Ascending aorta (tissue), 2 donors: ENCODE results near the gene DMXL1. TPM values are rescaled to one million over a fixed set of nuclear protein-coding genes. Genes with fewer than 3 reads are reported as not detected.

ENCODE experiments used
- DNase-seq, 2 donors: peaks; one replicate each; pipeline ENCODE4 v3.0.0-alpha.2; 2019; ENCODE audit warnings: low spot score in 2 of 2
- H3K27ac ChIP-seq, 2 donors: fragments of 200-600 bp; sonication (generic); one replicate each; pipeline ENCODE4 v1.5.1; 2016 to 2017; ENCODE audit warnings: mild to moderate bottlenecking in 1 of 2
- H3K27me3 ChIP-seq: fragments of 200-600 bp; sonication (generic); one replicate; pipeline ENCODE4 v1.5.1; 2017
- H3K36me3 ChIP-seq, 2 donors: fragments of 200-600 bp; sonication (generic); one replicate each; pipeline ENCODE4 v1.5.1; 2016
- H3K4me1 ChIP-seq, 2 donors: fragments of 200-600 bp; sonication (generic); one replicate each; pipeline ENCODE4 v1.5.1; 2016 to 2017; ENCODE audit warnings: mild to moderate bottlenecking in 1 of 2
- H3K4me3 ChIP-seq, 2 donors: fragments of 200-600 bp; sonication (generic); one replicate each; pipeline ENCODE4 v1.5.1; 2016 to 2017; ENCODE audit warnings: mild to moderate bottlenecking in 1 of 2
- H3K9me3 ChIP-seq, 2 donors: fragments of 200-600 bp; sonication (generic); one replicate each; pipeline ENCODE4 v1.5.1; 2016
- intact Hi-C: fragments of 100-400 bp; cut with DNase I; formaldehyde crosslinking; loops from one replicate; pipeline ENCODE4 v1.15.1; 2023
- total RNA-seq: library from RNA; depleted of rRNA; stranded (reverse); fragments of >200 nt; gene quantifications from one replicate; pipeline ENCODE4 v1.1.0, GENCODE V29; 2016
- TF ChIP-seq, protein P1 (sequence below), 3 experiments: fragments of 200-600 bp in 2 of 3; fragments of 450-650 bp in 1 of 3; sonication (generic) in 2 of 3; IDR thresholded peaks; one replicate each; pipeline ENCODE4 v1.5.1; 2016 to 2019; ENCODE audit warnings: antibody characterized with exemption in 3 of 3, mild to moderate bottlenecking in 1 of 3, moderate library complexity in 1 of 3

The DMXL1 gene
- total RNA-seq, 1 donor from 2014 or later = 136 TPM

GRCh38 chr5:119274767-119275130, 203.9 kb downstream of the DMXL1 start:
- H3K4me1 ChIP-seq = peaks cover 4 to 37% of the 10 kb centered on the region in 2 donors

DNA sequence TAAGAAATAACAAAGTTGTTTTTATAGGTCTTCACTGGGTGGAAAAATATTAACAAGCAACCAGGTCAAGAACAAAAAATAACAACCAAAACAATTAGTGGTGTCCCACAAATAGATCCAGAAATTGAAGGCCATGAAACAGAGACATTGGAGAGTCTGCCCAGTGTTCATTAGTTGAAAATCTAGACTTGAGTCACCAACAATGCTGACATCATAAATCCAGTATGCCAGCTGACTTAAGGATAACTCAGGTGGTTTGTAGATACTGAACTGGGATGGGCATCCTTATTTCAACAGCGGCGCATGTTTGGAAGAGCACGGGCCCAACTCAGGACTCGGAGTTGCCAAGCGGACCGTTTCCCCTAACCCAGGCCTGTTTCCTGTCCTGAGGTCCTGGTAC, 204.3 kb downstream of the DMXL1 start:
- peaks cover 4 to 37% of the 10 kb centered on the region in 2 donors for H3K4me1 ChIP-seq
- H3K36me3 ChIP-seq = no peaks in the 10 kb centered on the region
- intact Hi-C loops = no loop called here
- H3K9me3 ChIP-seq = no peaks in the 10 kb centered on the region
- no peak overlapping the region for H3K4me3 ChIP-seq
- no peaks in the 10 kb centered on the region for H3K27me3 ChIP-seq
- H3K27ac ChIP-seq = peak overlapping the region; percentile 69 to 82
- no peak for DNase-seq
- TF ChIP-seq, protein P1, sequence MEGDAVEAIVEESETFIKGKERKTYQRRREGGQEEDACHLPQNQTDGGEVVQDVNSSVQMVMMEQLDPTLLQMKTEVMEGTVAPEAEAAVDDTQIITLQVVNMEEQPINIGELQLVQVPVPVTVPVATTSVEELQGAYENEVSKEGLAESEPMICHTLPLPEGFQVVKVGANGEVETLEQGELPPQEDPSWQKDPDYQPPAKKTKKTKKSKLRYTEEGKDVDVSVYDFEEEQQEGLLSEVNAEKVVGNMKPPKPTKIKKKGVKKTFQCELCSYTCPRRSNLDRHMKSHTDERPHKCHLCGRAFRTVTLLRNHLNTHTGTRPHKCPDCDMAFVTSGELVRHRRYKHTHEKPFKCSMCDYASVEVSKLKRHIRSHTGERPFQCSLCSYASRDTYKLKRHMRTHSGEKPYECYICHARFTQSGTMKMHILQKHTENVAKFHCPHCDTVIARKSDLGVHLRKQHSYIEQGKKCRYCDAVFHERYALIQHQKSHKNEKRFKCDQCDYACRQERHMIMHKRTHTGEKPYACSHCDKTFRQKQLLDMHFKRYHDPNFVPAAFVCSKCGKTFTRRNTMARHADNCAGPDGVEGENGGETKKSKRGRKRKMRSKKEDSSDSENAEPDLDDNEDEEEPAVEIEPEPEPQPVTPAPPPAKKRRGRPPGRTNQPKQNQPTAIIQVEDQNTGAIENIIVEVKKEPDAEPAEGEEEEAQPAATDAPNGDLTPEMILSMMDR (IDR thresholded peaks at IDR 0.05) = no peak

More at GRCh38 chr5:119274767-119275130, 203.9 kb downstream of the DMXL1 start:
- intact Hi-C loops = no loop called here
- no peak for DNase-seq
- Histone ChIP-seq H3K27me3 (no peaks in the 10 kb centered on the region), H3K27ac (peak overlapping the region; percentile 69 to 82), H3K4me3 (no peak overlapping the region), H3K36me3 (no peaks in the 10 kb centered on the region), H3K9me3 (no peaks in the 10 kb centered on the region)
- TF ChIP-seq, protein P1 (IDR thresholded peaks at IDR 0.05) = no peak

DNA sequence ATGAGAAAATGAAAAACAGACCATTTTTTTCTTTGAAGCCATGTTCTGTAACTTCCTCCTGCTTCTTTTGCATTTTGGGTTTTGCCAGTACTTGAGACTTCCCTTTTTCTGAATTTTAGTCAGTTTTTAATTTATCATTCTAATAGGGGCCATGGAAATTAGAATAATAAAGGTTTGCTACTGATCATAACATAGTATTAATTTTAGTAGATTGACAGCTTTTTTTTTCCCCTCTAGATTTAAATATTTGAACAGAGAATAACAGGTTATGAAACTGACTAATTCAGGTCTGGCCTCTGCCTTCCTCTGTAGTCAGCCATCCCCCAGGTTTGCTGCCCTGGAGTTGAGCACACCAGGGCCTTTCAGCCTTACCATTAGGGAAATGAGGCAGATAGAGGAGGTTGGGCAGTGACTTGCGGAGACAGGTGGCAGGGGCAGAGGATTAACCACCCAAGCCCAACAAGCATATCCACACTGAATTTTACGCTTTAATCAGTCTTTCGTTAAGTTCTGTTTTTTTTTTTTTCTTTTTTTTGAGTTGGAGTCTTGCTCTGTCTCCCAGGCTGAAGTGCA, 204.8 kb downstream of the DMXL1 start:
- no peaks in the 10 kb centered on the region for H3K36me3 ChIP-seq
- no peaks in the 10 kb centered on the region for H3K9me3 ChIP-seq
- no peak for DNase-seq
- H3K4me1 ChIP-seq = peaks cover 4 to 33% of the 10 kb centered on the region in 2 donors
- no peak overlapping the region for H3K4me3 ChIP-seq
- intact Hi-C loops = no loop called here
- no peaks in the 10 kb centered on the region for H3K27me3 ChIP-seq
- peak overlapping the region; percentile 69 to 82 for H3K27ac ChIP-seq
- TF ChIP-seq, protein P1 (IDR thresholded peaks at IDR 0.05) = no peak

DNA sequence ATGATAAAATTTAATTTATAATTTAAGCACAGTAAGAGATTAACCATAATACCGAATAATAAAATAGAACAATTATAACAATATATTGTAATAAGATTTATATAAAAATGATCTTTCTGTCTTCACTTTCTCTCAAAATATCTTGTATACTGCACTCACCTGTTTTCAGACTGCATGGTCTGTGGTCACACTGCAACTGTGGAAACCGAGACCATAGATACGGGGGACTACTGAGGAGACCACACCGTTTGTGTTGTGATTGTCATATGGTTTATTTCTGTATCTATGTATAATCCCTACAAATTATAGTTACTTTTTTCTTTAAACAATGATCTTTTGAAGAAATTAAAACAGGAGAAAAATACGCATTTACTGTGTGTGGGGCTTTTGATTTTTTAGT, 206.1 kb downstream of the DMXL1 start:
- no peaks in the 10 kb centered on the region for H3K27me3 ChIP-seq
- H3K4me1 ChIP-seq = peaks cover 4 to 24% of the 10 kb centered on the region in 2 donors
- TF ChIP-seq, protein P1 (IDR thresholded peaks at IDR 0.05) = no peak
- intact Hi-C loops = no loop called here
- DNase-seq = no peak
- no peak overlapping the region for H3K27ac ChIP-seq
- H3K4me3 ChIP-seq = no peak overlapping the region
- H3K9me3 ChIP-seq = no peaks in the 10 kb centered on the region
- no peaks in the 10 kb centered on the region for H3K36me3 ChIP-seq

DNA sequence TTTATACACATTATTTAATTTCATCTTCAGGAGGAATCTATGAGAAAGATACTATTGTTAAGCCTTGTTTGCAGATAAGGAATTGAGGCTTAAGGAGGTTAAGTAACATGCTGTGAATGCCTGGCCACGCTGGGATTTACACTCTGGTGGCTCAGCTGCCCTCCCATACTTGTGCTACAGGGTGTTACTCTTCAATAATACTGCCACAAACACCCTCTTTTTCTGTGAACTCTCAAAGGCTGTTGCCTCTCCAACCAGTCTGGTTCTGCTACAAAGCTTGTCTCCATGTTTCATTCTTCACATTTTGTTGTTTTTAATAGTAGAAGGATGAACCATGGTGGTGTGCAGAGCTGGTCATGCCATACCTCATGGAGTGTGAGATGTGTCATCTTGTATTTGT, 208.2 kb downstream of the DMXL1 start:
- no peaks in the 10 kb centered on the region for H3K27me3 ChIP-seq
- intact Hi-C loops = no loop called here
- DNase-seq = no peak
- TF ChIP-seq, protein P1 (IDR thresholded peaks at IDR 0.05) = no peak
- no peak overlapping the region for H3K27ac ChIP-seq
- no peak overlapping the region for H3K4me3 ChIP-seq
- no peaks in the 10 kb centered on the region for H3K36me3 ChIP-seq
- no peaks in the 10 kb centered on the region for H3K9me3 ChIP-seq
- peaks cover 4 to 14% of the 10 kb centered on the region in 2 donors for H3K4me1 ChIP-seq

DNA sequence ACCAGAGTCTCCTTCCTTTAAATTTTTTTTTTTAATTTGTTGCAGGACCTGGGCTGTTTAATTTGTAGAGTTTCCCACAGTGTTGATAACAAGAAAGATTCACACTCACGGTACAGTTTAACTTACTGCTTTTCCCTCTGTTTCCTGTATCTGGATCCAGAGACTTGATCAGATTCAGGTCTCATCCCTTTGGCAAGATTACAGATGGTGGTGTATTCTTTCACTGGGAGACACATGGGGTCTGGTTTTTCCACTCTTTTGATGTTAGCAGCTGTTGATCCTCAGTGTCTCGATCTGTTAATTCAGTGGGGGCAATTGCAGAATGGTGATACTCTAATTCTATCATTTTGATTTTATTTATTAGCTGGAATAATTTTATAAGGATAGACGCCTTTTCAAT, 209.5 kb downstream of the DMXL1 start:
- TF ChIP-seq, protein P1 (IDR thresholded peaks at IDR 0.05) = no peak
- H3K36me3 ChIP-seq = no peaks in the 10 kb centered on the region
- H3K4me1 ChIP-seq = peaks cover 3 to 17% of the 10 kb centered on the region in 2 donors
- H3K27me3 ChIP-seq = no peaks in the 10 kb centered on the region
- DNase-seq = no peak
- H3K27ac ChIP-seq = no peak overlapping the region
- H3K4me3 ChIP-seq = no peak overlapping the region
- intact Hi-C loops = no loop called here
- no peaks in the 10 kb centered on the region for H3K9me3 ChIP-seq
